DMS53 treated with DMSO at 0.1 percent for 48 hours (cell line): ENCODE results near the gene SCO2.
A peak's percentile ranks its signal among the peaks of the same experiment; 100 is the strongest.

ENCODE experiments used
- DNase-seq: peaks from one replicate; lab custom pipeline; 2025; ENCODE audit not compliant: unreplicated experiment; lab: John Stamatoyannopoulos, UW

SCO2 gene

DNA sequence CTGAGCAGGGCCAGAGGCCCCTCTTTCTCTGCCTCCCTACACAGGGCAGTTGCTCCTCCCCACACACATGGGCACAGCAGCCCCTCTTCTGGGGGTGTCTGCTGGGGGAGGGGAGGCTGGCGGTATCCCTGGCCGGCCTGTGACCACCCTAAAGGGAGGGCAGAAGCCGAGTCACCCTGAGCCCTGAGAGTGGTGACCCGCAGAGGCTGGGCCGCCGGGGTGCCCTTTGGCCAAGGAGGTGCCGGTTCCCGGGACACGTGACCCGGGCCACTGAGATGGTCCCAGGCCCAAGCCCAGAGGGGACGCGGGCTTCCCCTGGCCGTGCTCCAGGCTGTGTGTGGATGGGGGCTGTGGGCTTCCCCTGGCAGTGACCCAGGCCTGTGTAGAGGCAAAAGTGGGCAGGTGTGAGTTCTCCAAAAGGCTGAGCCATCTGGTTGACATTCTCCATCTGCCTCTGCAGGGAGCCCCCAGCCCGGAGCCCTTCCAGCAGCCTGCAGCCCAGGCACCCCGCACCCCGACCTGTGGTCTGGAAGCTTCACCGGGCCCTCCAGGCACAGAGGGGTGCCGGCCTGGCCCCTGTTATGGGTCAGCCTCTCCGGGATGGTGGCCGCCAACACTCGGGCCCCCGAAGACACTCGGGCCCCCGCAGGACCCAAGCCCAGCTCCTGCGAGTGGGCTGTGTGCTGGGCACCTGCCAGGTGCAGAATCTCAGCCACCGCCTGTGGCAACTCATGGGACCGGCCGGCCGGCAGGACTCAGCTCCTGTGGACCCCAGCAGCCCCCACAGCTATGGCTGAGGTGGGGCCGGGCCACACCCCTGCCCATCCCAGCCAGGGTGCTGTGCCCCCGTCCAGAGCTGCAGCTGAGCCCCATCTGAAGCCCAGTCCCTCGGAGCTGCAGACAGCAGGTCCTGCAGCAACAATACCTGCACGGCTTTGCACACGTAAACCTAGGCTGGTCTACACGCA is 43.0 kb downstream of the SCO2 start:
- no peak for DNase-seq

DNA sequence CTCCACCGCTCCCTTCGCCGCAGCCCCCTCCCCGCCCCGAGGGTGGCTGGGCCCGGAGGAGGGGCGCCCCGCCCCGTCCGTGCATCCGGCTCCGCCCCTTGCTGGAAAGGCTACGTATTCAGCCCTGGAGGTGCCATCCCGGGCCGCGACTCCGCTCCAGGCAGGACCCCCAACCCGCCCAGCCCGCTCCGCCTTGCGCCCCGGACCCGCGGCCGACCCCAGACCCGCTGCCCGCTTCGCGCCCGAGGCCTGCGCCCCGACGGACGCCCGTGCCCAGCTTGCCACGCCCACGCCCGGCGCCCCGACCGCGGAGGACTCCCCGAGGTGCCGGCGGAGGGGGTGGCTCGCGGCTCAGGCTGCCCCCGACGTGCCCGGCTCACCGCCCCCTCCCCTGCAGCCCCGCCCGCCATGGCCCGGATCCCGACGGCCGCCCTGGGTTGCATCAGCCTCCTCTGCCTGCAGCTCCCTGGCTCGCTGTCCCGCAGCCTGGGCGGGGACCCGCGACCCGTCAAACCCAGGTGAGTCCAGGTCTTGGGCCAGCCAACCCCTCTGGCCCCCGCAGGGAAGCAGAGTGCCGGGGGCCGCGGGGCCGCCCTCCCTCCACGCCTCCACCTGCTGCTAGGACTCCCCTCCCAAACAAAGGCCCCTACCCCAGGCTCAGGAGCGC is 43.8 kb downstream of the SCO2 start, which contains the start of gene ADM2:
ADM2 (plus strand) TSS at position 104 of the 667 bp plus-strand sequence; CDS start at position 409, 305 bp downstream.
- no peak for DNase-seq

DNA sequence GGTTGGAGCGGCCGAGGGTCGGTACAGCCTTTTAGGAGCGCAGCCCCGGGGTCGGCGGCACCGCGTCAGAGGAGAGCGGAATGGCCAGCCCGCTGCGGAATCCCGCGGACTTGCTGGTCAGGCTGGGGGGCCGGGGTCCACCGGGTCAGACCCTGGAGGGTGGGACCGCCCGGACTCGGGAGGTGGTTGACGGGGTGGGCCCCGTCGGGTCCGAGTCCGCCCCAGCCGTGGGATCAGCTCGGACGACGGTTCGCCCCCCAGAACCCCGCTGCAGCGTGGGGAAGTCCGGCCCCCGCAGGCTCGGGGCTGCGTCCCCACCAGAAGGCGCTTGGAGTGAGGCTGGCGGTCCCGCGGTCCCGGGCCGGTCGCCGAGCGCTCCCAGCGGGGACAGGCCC is 44.4 kb downstream of the SCO2 start:
- DNase-seq: no peak

DNA sequence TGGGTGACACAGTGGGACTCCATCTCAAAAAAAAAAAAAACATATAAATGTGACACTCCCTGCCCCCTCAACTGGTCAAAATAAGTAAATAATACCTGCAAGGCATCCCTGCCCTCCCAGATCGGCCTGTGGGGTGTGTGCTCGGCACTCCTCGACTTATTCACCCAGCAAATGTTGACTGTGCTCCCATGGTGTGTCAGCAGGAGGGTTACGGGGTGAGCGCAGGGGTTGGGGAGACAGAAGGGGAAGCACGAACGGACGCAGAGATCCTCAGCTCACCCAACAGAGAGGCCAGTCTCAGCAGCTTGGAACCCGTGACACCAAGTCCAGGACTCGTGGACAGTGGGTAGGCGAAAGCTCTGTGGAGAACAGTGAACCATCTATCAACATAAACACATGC is 45.7 kb downstream of the SCO2 start:
- no peak for DNase-seq

DNA sequence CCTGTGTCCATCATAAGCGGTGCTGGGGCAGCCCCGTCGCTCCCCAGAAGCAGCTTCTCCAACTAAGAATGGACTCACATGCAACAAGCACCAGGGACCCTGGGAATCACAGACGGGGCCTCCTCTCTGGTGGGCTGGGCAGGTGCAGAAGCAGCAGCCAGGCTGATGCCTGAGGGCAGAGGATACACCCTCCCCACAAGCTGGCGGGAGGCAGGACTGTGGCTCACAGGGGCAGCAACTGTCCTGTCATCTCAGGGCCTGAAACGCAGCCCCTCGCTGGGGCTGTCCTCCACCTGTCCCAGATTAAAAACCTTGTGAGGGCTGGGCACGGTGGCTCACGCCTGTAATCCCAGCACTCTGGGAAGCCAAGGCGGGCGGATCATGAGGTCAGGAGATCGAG is 47.5 kb downstream of the SCO2 start:
- DNase-seq: no peak

DNA sequence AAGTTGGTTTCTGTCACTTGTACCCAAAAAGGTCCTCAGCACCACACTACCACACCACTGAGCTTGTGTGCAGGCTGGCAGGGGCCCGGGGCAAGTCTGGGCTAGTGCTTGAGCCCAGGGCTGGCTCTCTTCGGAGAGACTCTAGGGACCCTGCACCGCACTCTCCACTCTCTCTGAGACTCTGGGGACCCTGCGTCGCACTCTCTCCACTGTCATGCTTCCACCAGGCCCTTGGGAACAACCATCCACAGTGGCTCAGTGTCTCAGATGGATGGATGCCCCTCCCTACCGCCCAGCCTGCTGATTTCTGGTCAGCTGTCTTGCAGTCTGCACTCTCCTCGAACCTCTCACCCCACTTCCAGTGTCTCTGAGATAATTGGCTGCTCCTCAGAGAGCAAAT is 48.5 kb downstream of the SCO2 start:
- DNase-seq: no peak

DNA sequence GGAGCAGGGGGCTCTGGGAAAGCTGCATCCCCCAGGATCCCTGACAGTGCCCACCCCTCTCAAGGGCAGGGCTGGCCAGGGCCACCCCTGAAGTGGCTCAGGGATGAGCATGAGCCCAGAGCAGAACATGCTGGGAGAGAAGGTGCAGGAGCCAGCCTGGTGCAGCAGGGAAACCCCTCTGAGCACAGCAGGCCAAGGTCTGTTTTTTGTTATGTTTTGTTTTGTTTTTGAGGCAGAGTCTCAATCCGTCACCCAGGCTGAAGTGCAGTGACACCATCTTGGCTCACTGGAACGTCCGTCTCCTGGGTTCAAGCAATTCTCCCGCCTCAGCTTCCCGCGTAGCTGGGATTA is 49.8 kb downstream of the SCO2 start:
- no peak for DNase-seq

DNA sequence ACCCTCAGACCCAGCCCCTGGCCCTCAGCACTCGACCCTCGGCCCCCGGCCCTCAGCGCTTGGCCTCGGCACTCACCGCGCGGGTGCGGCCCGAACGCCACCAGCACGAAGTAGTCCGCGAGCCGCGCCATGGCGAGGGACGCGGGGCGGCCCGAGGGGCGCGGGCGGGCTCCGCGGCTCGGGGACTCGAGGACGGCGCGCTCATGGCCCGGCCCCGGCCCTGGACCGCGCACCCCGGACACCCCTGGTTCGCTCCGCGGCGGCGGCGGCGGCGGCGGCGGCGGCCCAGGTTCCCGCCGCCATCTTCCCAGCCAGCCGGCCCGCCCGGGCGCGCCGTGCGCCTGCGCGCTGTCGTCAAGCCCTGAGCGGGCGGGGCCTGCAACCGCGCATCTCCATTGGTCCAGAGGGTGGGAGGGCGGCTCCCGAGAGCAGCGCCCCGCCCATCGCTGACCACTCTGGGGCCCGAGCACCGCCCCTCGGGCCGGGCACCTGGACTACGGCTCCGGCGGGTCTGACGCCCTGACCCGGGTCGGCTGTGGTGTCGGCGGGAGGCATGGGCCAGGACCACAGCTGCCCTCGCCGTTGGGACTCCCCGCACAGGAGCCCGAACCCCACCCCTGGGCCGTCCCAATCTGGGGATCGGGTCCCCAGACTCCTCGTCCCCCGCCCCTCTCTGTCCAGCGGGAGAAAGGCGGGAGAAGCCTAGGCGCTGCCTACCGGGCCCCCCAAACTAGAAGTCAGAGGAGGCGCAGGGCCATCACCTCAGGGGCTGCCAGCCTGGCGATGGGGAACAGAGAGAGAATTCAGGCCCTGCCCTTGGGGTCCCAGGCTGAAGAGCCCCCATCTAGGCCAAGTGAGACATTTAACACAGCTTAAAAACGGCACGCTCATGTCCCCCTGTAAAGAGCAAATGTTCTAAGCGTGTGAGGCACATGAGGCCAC is 50.4 kb downstream of the SCO2 start, which contains the start of gene SBF1:
SBF1 (minus strand) TSS at position 326 of the 942 bp plus-strand sequence; CDS start at position 131, 195 bp downstream.
- peak; percentile 56 for DNase-seq

DNA sequence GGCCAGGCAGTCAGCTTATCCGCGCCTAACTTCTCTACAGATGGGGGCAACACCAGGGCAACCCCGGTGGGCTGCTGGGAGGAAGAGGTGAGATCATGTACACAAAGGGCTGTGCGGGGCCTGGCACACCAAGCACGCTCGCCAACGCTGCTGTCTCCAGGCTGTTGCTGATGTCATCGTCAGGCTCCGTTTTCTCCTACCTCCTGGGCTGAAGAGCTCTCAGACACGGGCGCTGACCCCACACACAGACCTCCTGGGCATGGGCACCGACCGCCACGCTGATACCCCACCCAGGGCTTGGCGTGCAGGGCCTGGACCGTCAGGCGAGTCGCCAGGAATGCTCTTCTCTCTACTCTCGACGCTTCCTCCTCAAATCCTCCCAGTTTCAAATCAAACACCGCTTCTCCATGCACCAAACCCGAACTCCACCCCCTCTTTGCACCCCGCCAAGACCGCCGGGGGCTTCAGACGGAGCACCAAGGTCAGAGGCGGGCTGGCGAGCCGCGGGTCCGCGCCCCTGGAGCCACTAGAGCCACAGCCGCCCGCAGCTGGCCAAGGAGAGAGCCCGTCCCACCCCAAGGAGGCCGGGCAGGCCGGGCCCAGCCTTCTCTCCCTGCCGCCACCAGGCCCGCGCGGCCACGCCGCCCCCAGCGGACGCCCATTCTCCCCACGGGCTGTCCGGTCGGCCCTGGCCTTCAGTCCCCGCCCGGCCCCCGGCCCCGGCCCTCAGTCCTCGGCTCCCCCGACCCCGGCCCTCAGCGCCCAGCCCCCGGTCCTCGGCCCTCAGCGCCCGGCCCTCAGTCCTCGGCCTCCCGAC is 51.3 kb downstream of the SCO2 start:
- DNase-seq: no peak
